NCI-H2227 treated with DMSO at 0.1 percent for 48 hours (cell line): ENCODE measurements around the gene TAF3.

Experiments used
- DNase-seq: peaks from one replicate; lab custom pipeline; 2025; lab: John Stamatoyannopoulos, UW

Gene TAF3

DNA sequence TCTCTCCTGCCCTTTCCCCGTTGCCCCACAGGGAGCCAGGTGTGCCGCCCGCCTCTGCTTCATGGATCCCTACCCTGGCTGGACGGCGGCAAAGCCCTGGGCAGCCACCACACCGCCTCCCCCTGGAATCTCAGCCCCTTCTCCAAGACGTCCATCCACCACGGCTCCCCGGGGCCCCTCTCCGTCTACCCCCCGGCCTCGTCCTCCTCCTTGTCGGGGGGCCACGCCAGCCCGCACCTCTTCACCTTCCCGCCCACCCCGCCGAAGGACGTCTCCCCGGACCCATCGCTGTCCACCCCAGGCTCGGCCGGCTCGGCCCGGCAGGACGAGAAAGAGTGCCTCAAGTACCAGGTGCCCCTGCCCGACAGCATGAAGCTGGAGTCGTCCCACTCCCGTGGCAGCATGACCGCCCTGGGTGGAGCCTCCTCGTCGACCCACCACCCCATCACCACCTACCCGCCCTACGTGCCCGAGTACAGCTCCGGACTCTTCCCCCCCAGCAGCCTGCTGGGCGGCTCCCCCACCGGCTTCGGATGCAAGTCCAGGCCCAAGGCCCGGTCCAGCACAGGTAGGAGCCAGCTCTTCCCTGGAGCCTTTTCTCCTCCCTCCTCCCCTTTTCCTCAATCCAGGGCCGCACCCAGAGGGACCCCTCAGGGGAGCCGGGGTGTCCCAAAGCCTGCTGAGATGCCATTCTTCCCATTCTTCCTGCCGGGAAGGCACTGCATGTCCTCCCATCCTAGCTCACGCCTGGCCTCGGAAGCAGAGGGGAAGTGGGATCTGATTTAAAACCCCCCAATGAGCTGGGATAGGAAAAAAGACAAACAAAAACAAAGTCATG, 240.2 kb downstream of the TAF3 start:
- DNase-seq: no peak

DNA sequence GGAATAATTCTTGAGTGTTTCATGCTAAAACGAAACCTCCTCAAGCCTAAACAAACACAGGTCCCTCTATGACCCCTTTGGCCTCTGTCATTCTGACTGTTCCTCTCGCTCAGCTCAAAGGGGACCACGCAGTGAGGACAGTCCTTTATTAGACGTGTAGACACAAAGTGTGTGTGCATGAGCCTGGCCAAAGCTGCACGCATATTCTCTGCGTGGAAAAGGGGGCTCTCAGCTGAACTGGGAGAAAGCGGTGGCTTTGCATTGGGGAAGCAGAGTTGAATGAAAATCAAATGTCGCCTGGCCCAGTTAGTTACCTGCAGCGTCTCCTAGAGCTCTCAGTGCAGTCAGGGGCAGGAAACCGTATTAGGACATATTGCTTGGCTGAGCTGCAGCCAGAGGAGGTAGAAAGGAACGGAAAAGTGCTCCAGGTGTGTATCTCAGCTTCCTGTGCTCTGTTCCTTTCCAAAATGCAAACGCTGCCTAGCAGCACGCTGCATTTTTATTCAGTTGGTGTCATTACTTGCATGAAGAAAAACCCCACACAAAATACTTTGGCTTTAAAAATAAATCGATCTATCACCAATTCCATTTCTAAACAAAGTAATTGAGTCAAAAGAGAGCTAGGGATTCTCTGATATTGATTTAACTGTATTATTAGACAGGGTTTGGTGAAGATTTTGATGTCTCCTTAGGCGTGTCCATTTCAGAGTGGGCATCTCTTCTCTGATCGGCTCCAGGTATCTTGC, 241.1 kb downstream of the TAF3 start:
- no peak for DNase-seq

DNA sequence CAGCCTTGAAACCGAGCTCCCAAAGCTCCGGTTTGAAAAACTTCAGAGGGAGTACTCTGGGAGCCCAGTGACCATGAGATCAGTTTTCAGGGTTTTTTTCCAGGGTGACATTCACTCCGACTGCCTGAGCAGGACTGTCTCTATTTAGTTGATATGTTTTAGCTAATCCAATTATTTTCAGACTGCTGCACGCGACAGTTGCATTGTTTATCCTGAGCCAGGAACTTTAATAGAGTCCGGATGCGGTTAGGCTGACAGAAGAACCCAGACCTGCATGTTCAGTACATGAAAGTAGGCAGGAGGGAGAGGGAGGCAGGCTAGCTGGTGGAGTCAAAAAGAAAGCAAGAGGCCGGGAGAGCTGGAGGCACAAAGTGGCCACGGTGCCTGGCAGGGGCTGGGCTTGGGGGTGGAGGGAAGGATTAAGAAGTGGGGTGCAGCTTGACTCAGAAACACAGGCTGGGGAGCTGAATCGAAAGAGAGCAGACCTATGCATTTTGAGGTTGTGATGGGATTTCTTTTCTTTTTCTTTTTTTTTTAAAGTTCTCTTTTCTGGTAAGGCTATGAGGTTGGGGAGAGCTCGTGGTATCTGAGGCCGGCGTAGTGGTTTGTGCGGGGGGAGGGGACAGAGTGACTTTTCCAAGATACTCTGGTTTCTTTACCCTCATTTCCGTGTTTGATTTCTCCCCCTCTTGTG, 241.9 kb downstream of the TAF3 start:
- no peak for DNase-seq

DNA sequence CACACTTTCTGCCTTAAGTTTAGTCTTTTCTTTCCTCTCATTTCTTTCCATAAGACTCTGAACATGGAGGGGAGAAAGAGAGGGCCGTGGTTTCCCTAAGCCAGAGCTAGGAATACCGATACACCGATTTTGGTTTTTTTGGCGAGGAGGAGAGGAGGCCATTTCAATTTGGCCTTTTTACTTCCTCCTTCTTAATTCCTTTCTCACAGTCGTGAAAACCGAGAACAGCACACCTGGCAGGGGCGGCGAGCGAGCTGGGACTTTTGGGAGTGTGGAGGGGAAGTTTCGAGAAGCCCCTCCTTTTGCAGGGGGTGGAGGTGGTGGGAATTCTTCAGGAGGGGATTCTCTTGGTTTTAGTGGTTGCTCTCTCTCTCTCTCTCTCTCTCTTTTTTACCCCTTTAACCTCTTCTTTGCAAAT, 242.4 kb downstream of the TAF3 start:
- DNase-seq: no peak

DNA sequence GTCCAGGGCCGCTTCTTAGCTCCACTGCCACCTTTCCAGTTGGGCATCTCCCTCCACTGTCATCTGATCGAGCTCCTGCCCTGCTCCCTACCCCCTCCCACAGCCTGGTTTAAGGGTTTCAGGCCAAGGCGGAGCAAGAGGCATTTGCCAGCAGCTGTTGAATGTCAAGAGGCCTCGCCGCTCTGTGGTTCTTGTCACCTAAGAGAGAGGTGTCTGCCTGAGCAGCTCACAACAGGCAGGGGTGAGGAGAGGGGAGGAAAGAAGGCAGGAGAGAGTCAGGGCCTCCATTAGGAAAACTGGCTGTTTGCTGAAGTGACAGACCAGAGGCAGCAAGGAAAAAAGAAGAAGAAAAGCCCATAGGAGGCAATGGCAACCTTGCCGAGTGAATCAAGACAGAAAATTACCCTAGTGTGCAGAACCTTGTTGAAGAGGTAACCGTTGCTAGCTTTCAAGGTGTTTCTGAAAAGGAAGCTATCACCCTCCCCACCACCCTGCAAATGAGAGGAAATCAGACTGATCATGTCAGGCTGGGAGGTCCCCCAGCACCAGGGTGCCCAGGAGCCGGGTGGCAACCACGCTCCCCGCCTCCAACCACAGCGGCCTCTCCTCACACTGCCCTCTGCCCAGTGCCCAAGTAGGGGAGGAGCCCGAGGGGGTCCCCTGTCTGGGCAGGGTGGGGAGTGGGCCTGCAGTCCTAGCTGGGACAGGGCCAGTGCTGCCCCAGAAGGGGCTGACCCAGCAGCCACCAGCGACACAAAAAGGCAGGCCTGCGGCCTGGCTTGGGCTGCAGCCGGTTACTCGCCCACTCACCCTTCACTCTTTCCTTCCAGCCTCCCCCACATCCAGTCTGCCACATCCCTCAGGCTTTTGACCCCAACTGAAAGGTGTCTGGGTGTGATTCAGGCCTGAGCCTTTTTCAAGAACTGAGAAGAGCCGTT, 243.2 kb downstream of the TAF3 start:
- no peak for DNase-seq

DNA sequence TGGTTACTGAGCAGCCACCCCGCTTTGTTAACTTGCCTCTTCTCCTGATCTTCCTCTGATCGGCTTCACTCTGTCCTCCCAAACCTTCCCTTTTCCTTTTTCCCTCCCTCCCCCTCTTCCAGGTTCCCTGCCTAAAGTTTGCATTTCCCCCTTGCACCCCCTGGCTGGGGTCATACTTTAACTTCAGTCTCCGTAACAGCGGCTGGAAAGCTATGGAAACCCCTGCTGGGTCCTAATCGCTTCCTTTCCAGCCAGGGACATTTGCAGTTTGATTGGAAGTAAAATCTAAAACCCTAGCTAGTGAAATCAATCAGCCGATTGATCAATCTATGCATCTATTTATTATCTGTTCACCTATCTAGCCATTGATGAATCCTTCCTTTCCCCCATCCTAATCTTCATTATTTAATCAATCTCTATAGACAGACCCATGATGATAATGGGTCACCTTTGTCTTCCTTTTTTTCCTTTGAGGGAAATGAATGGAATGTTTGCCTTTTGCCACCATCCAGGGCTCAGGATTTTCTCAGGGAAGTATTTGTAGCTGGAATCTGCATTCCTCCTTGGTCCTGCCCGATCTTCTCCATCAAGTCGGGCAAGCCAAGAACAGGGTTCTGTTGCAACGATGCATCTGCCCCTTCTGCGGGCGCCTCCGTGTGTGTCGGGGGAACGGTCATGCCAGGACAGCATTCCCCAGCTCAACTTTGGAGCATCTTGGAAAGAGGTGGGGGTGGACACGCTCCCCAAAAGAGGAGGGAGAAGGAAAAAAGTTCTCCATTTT, 245.0 kb downstream of the TAF3 start:
- no peak for DNase-seq

DNA sequence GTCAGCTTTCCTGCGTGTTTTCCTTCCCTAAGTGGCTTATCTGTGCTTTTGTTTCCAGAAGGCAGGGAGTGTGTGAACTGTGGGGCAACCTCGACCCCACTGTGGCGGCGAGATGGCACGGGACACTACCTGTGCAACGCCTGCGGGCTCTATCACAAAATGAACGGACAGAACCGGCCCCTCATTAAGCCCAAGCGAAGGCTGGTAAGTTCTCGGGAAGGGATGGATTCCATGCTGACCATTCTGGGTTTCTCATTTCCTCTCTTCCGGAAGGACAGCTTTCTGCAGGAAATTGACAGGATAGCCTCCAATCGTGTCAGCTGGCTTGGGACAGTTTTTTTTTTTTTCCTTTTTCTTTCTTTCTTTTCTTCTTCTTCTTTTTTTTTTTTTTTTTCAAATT, 245.6 kb downstream of the TAF3 start:
- no peak for DNase-seq

DNA sequence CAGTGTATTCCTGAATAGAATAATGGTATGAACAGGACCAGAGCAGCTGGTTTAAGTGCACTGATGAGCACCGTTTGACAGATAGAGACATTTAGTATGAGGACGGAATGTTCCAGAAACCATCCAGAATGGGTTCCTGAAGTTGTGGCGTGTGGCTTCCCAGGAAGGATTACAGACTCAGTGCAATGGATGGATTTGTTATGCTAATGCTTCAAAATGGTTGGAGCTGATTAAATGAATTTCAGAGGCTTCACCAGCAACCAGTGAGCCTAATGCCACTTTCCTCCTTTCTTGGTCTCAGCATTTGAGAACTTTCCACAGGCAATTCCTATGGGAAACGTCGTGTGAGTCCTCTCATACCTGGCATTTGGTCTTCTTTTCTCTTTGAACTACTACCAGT, 246.1 kb downstream of the TAF3 start:
- no peak for DNase-seq

DNA sequence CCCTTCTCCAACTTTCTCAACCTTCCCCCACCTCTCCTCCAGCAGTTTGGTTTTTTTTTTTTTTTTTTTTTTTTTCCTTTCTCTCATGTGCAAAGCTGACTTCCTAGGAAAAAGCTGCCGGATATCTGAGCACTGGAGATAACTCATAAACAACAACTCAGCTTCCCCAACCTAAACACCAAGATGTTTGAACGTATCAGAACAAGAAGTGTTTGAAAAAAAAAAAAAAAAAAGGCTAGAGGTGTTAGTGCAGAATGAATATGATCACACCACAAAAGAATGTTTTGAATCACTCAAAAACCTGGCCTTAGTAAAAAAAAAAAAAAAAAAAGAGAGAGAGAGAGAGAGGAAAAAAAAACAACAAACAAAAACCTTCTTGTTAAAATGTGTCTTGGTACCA, 247.3 kb downstream of the TAF3 start:
- no peak for DNase-seq

DNA sequence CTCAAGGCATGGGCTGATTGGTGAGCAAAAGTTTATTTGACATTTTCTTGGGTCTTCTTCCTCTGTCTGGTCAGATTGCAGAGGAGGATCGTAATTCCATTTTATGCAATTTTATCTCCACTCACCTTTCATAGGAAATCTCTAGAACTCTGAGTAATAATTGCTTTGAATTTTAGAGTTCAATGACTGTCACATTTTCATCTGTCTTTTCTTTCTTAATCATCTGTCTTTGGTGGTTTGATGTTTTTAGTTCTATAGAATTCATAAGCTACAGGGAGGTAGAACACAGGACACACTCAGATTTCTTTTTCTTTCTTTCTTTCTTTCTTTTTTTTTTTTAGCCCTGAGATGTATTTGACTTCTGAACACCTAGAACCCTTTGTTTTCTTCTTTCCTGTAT, 247.8 kb downstream of the TAF3 start:
- DNase-seq: no peak
